ENCODE data around the gene CYP26B1.

The CYP26B1 gene

DNA sequence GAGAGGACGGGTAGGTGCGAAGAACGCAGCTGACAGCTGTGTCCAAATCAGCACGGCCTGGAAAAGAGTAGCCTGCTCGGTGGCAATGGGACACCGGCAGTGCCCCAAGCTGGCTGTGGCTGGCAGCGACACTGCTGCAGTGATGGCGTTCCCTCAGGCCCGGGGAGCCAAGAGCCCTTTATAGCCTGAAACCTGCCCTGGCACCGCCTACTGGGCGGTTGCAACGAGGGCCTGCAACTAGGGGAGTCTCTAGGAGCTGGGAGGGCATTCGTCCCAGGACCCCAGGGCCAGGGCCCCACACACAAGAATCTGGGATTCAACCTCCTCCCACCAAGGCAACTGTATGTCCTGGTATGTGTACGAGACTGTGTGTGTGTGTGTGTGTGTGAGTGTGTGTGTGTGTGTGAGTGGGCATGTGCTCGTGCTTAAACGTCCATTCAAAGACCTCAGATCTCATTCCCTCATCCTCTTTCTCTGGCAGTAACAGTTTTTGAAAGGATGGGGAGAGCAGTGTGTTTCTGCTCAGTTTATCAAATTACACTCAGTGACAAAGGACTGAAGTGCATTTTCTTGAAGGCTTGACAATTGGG is 6.8 kb upstream of the CYP26B1 start:
- no peak for ATAC-seq
- TF ChIP-seq PPARA (CRISPR knock-in tag; IDR thresholded peaks at IDR 0.05; ENCODE audit: borderline replicate concordance) (no peak), GLIS3 (CRISPR knock-in tag; IDR thresholded peaks at IDR 0.05) (no peak), ARNTL (CRISPR knock-in tag; IDR thresholded peaks at IDR 0.05; ENCODE audit: borderline replicate concordance, low read depth) (no peak), CSRNP3 (CRISPR knock-in tag; IDR thresholded peaks at IDR 0.05) (no peak), SNAI2 (CRISPR knock-in tag; IDR thresholded peaks at IDR 0.05) (no peak), CSDC2 (CRISPR knock-in tag; IDR thresholded peaks at IDR 0.05) (no peak), ZFP3 (CRISPR knock-in tag; IDR thresholded peaks at IDR 0.05) (no peak)
- TF ChIP-seq, protein P1, sequence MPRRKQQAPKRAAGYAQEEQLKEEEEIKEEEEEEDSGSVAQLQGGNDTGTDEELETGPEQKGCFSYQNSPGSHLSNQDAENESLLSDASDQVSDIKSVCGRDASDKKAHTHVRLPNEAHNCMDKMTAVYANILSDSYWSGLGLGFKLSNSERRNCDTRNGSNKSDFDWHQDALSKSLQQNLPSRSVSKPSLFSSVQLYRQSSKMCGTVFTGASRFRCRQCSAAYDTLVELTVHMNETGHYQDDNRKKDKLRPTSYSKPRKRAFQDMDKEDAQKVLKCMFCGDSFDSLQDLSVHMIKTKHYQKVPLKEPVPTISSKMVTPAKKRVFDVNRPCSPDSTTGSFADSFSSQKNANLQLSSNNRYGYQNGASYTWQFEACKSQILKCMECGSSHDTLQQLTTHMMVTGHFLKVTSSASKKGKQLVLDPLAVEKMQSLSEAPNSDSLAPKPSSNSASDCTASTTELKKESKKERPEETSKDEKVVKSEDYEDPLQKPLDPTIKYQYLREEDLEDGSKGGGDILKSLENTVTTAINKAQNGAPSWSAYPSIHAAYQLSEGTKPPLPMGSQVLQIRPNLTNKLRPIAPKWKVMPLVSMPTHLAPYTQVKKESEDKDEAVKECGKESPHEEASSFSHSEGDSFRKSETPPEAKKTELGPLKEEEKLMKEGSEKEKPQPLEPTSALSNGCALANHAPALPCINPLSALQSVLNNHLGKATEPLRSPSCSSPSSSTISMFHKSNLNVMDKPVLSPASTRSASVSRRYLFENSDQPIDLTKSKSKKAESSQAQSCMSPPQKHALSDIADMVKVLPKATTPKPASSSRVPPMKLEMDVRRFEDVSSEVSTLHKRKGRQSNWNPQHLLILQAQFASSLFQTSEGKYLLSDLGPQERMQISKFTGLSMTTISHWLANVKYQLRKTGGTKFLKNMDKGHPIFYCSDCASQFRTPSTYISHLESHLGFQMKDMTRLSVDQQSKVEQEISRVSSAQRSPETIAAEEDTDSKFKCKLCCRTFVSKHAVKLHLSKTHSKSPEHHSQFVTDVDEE (CRISPR knock-in tag; IDR thresholded peaks at IDR 0.05): no peak

DNA sequence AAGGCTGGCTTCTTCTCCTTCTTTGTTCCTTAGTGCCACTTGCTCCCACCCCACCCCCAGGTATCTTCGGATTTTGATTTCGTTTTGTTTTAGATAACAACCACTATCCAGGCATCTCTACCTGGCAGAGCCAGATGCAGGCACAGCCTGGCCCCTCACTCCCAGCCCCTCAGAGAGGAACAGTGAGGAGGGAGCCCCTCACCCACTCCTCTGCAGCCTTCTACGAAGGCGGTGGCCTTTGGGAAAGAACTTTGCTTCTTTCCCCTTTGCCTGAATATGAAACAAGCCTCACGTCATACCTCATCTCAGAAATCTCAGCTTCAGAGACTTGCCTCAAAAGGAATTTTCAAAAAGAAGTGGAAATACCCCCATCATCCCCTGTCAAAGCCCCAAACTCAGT is 6.3 kb upstream of the CYP26B1 start:
- TF ChIP-seq CREB5 (CRISPR knock-in tag; IDR thresholded peaks at IDR 0.05; ENCODE audit: low read depth) (no peak), BACH2 (CRISPR knock-in tag; IDR thresholded peaks at IDR 0.05; ENCODE audit: borderline replicate concordance) (no peak), ZFP30 (CRISPR knock-in tag; IDR thresholded peaks at IDR 0.05) (no peak), GLIS3 (CRISPR knock-in tag; IDR thresholded peaks at IDR 0.05) (no peak), TOX (CRISPR knock-in tag; IDR thresholded peaks at IDR 0.05; ENCODE audit: borderline replicate concordance) (no peak), CSRNP3 (CRISPR knock-in tag; IDR thresholded peaks at IDR 0.05) (no peak)
- TF ChIP-seq, protein P2, sequence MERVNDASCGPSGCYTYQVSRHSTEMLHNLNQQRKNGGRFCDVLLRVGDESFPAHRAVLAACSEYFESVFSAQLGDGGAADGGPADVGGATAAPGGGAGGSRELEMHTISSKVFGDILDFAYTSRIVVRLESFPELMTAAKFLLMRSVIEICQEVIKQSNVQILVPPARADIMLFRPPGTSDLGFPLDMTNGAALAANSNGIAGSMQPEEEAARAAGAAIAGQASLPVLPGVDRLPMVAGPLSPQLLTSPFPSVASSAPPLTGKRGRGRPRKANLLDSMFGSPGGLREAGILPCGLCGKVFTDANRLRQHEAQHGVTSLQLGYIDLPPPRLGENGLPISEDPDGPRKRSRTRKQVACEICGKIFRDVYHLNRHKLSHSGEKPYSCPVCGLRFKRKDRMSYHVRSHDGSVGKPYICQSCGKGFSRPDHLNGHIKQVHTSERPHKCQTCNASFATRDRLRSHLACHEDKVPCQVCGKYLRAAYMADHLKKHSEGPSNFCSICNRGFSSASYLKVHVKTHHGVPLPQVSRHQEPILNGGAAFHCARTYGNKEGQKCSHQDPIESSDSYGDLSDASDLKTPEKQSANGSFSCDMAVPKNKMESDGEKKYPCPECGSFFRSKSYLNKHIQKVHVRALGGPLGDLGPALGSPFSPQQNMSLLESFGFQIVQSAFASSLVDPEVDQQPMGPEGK (CRISPR knock-in tag; IDR thresholded peaks at IDR 0.05; ENCODE audit: borderline replicate concordance): no peak
- no peak for ATAC-seq

- ATAC-seq: no peak
- TF ChIP-seq ZFP30 (CRISPR knock-in tag; IDR thresholded peaks at IDR 0.05) (no peak), SNAI2 (CRISPR knock-in tag; IDR thresholded peaks at IDR 0.05) (no peak), ZC3H10 (CRISPR knock-in tag; IDR thresholded peaks at IDR 0.05) (no peak), ZFP3 (CRISPR knock-in tag; IDR thresholded peaks at IDR 0.05) (no peak), ZNF70 (CRISPR knock-in tag; IDR thresholded peaks at IDR 0.05) (no peak), GLIS3 (CRISPR knock-in tag; IDR thresholded peaks at IDR 0.05) (no peak), CSRNP3 (CRISPR knock-in tag; IDR thresholded peaks at IDR 0.05) (no peak), ZNF8 (CRISPR knock-in tag; IDR thresholded peaks at IDR 0.05) (no peak), ARNTL (CRISPR knock-in tag; IDR thresholded peaks at IDR 0.05; ENCODE audit: borderline replicate concordance, low read depth) (no peak), TCF4 (CRISPR knock-in tag; IDR thresholded peaks at IDR 0.05; ENCODE audit: borderline replicate concordance) (no peak), TOX (CRISPR knock-in tag; IDR thresholded peaks at IDR 0.05; ENCODE audit: borderline replicate concordance) (no peak), BACH2 (CRISPR knock-in tag; IDR thresholded peaks at IDR 0.05; ENCODE audit: borderline replicate concordance) (no peak), ESRRG (CRISPR knock-in tag; IDR thresholded peaks at IDR 0.05) (no peak), ZNF565 (CRISPR knock-in tag; conservative IDR thresholded peaks at IDR 0.05; ENCODE audit: low read depth) (no peak)
- TF ChIP-seq, protein P1 (CRISPR knock-in tag; IDR thresholded peaks at IDR 0.05): no peak
- TF ChIP-seq, protein P2 (CRISPR knock-in tag; IDR thresholded peaks at IDR 0.05; ENCODE audit: borderline replicate concordance): no peak
Measured at GRCh38 chr2:72153026-72153791, 5.5 kb upstream of the CYP26B1 start.
